Ishikawa (cell line): ENCODE measurements around the gene JUNB.

ENCODE experiments used
- CEBPB ChIP-seq: IDR thresholded peaks from 2 replicates; pipeline ENCODE4 v1.6.1; 2012
- CREB1 ChIP-seq: IDR thresholded peaks from 2 replicates; pipeline ENCODE4 v1.6.1; 2012; ENCODE audit warnings: low read depth
- EGR1 ChIP-seq: IDR thresholded peaks from 2 replicates; pipeline ENCODE4 v1.6.1; 2012
- EP300 ChIP-seq: IDR thresholded peaks from 2 replicates; pipeline ENCODE4 v1.6.1; 2012; ENCODE audit warnings: borderline replicate concordance
- FOXM1 ChIP-seq: IDR thresholded peaks from 2 replicates; pipeline ENCODE4 v1.6.1; 2012; ENCODE audit warnings: low read depth, borderline replicate concordance
- MAX ChIP-seq: IDR thresholded peaks from 2 replicates; pipeline ENCODE4 v1.6.1; 2012
- NFIC ChIP-seq: IDR thresholded peaks from 2 replicates; pipeline ENCODE4 v1.6.1; 2012
- RAD21 ChIP-seq: IDR thresholded peaks from 2 replicates; pipeline ENCODE4 v1.6.1; 2012; ENCODE audit warnings: low read depth
- REST ChIP-seq: IDR thresholded peaks from 2 replicates; pipeline ENCODE4 v1.6.1; 2012; ENCODE audit warnings: low read depth, mild to moderate bottlenecking
- TAF1 ChIP-seq: IDR thresholded peaks from 2 replicates; pipeline ENCODE4 v1.6.1; 2012; ENCODE audit warnings: low read depth, mild to moderate bottlenecking
- TCF12 ChIP-seq: IDR thresholded peaks from 2 replicates; pipeline ENCODE4 v1.6.1; 2012; ENCODE audit warnings: low read depth
- TEAD4 ChIP-seq: IDR thresholded peaks from 2 replicates; pipeline ENCODE4 v1.6.1; 2012
- USF1 ChIP-seq: IDR thresholded peaks from 2 replicates; pipeline ENCODE4 v1.6.1; 2012
- YY1 ChIP-seq: IDR thresholded peaks from 2 replicates; pipeline ENCODE4 v1.6.1; 2012; ENCODE audit warnings: low read depth
- ZBTB7A ChIP-seq: IDR thresholded peaks from 2 replicates; pipeline ENCODE4 v1.6.1; 2012; ENCODE audit warnings: low read depth

The JUNB gene

DNA sequence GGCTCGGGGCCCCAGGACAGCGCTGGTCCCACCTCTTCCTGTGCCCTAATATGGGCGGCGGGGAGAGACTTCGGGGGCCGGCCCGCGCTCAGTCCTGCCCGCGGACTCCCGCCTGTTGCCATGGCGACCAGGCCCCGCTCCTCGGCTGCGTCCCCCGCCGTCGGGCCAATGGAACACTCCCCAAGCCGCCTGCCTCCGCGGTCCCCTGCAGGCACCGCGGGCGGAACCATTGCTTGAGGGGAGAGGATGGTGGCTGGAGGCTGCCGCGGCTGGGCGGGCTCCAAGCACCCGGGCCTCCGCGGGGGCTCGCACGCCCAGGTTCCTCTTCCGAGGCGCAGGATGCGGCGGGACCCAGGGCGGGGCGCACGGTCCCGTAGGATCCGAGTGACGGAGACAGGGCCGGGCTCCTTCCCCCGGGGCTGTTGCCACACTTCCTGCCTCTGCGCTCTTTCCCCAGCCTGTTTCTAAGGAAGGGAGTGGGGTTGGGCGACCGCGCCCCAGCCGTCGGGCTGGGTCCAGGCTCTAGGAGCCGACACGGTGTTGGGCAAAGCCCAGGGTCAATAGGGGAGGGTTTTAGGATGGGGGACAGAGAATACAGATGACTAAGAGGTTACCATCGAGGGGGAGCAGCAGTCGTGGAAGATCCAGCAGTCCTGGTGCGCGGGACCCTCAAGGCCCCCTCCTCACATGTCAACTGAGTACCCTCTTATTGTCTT, 1.2 kb upstream of the JUNB start:
- TF ChIP-seq YY1 (no peak), CEBPB (peak; percentile 83), TEAD4 (no peak), USF1 (no peak), TAF1 (0 out of 2 replicates have a peak, but pooled peaks have one; percentile 29), FOXM1 (peak; percentile 51; the same call in 1 of the 2 replicates), EGR1 (no peak; the same call in 1 of the 2 replicates), REST (no peak), TCF12 (peak; percentile 62; the same call in 1 of the 2 replicates), ZBTB7A (peak; percentile 95), CREB1 (no peak), EP300 (peak; percentile 63; the same call in 1 of the 2 replicates), NFIC (peak; percentile 64), RAD21 (no peak), MAX (peak; percentile 61)

- TF ChIP-seq RAD21 (no peak), EGR1 (no peak), MAX (peak; percentile 98), FOXM1 (no peak), TEAD4 (no peak), REST (no peak)
These were observed 500 bp upstream of the JUNB start for GRCh38 chr19:12790628-12791344.

GRCh38 chr19:12792051-12792852, 966 bp downstream of the JUNB start:
- peak; percentile 56; the same call in 1 of the 2 replicates for TF ChIP-seq MAX
- no peak for TF ChIP-seq NFIC
- TF ChIP-seq REST, result no peak
- peak; percentile 31; the same call in 1 of the 2 replicates for TF ChIP-seq EGR1
- peak; percentile 45; the same call in 1 of the 2 replicates for TF ChIP-seq YY1
- TF ChIP-seq USF1, result peak; percentile 74
- TF ChIP-seq EP300, result no peak
- no peak for TF ChIP-seq ZBTB7A
- TF ChIP-seq TCF12, result no peak
- no peak for TF ChIP-seq CEBPB
- TF ChIP-seq RAD21, result no peak
- TF ChIP-seq CREB1, result no peak
- peak; percentile 16; the same call in 1 of the 2 replicates for TF ChIP-seq TEAD4
